OCI-LY7 (cell line): ENCODE results near the gene IGLL5. TPM values are rescaled to one million over a fixed set of nuclear protein-coding genes. Genes with fewer than 3 reads are reported as not detected.

Experiments
- BruUV-seq: library from RNA; stranded (reverse); fragments of 400-500 nt; replicated peaks from 2 replicates; lab custom pipeline; 2021; lab: Mats Ljungman, UMichigan
- CTCF ChIA-PET: fragments of 300-600 bp; sonication (Branson Sonifier 250); formaldehyde crosslinking; loops from one replicate; lab custom pipeline; 2022; ENCODE audit warnings: antibody characterized with exemption; ENCODE audit not compliant: unreplicated experiment; lab: Charles Lee
- POLR2A ChIA-PET: fragments of 300-600 bp; sonication (Branson Sonifier 250); formaldehyde crosslinking; loops from one replicate; lab custom pipeline; 2022; ENCODE audit warnings: antibody characterized with exemption; lab: Charles Lee
- DNase-seq: peaks from one replicate; pipeline ENCODE4 v3.0.0-alpha.2; 2015; ENCODE audit warnings: low spot score
- H2AFZ ChIP-seq: fragments of 200-600 bp; sonication (generic), shearing (Covaris generic); 2 replicates; pipeline ENCODE4 v1.6.1; 2014; ENCODE audit warnings: mild to moderate bottlenecking, antibody characterized with exemption, low read length, moderate library complexity
- H3K27ac ChIP-seq: fragments of 200-600 bp; sonication (generic); 2 replicates; pipeline ENCODE4 v1.5.1; 2014; ENCODE audit warnings: mixed run types, low read depth, mild to moderate bottlenecking, moderate library complexity, low read length, inconsistent platforms; ENCODE audit not compliant: poor library complexity, severe bottlenecking
- H3K36me3 ChIP-seq: fragments of 200-600 bp; sonication (generic); 2 replicates; pipeline ENCODE4 v1.6.1; 2014; ENCODE audit warnings: mild to moderate bottlenecking, antibody characterized with exemption, low read length, moderate library complexity, mixed read lengths; ENCODE audit not compliant: insufficient read depth
- H3K4me1 ChIP-seq: fragments of 200-600 bp; sonication (generic); 2 replicates; pipeline ENCODE4 v1.5.1; 2014; ENCODE audit warnings: mild to moderate bottlenecking, low read length; ENCODE audit not compliant: insufficient read depth, poor library complexity, severe bottlenecking
- H3K4me2 ChIP-seq: fragments of 200-600 bp; sonication (generic); 2 replicates; pipeline ENCODE4 v1.6.1; 2014; ENCODE audit warnings: mild to moderate bottlenecking, low read length
- H3K4me3 ChIP-seq: fragments of 200-600 bp; sonication (generic); 2 replicates; pipeline ENCODE4 v1.5.1; 2014; ENCODE audit warnings: mild to moderate bottlenecking, low read depth, low read length; ENCODE audit not compliant: poor library complexity, severe bottlenecking
- H3K79me2 ChIP-seq: fragments of 200-600 bp; sonication (generic); 2 replicates; pipeline ENCODE4 v1.6.1; 2016; ENCODE audit warnings: low read depth, mild to moderate bottlenecking, low read length, moderate library complexity, mixed read lengths; ENCODE audit not compliant: insufficient read depth
- H3K9me2 ChIP-seq: fragments of 200-600 bp; sonication (generic); 2 replicates; pipeline ENCODE4 v1.6.1; 2016; ENCODE audit warnings: mild to moderate bottlenecking, low read length, mixed read lengths; ENCODE audit not compliant: insufficient read depth
- H3K9me3 ChIP-seq: fragments of 200-600 bp; sonication (generic); 2 replicates; pipeline ENCODE4 v1.6.1; 2014; ENCODE audit warnings: mild to moderate bottlenecking, mixed run types, low read length, mixed read lengths
- H4K20me1 ChIP-seq: fragments of 200-600 bp; sonication (generic); 2 replicates; pipeline ENCODE4 v1.6.1; 2014; ENCODE audit warnings: mild to moderate bottlenecking, antibody characterized with exemption, low read length, moderate library complexity, mixed read lengths; ENCODE audit not compliant: insufficient read depth
- CTCF ChIP-seq: fragments of 200-600 bp; sonication (generic); conservative IDR thresholded peaks from 2 replicates; pipeline ENCODE4 v1.5.1; 2014; ENCODE audit warnings: mild to moderate bottlenecking, antibody characterized with exemption, low read length, moderate library complexity, mixed read lengths
- EZH2phosphoT487 ChIP-seq: fragments of 200-600 bp; sonication (generic); IDR thresholded peaks from 2 replicates; pipeline ENCODE4 v1.6.1; 2018; ENCODE audit warnings: low read depth, borderline replicate concordance, mild to moderate bottlenecking, mixed run types, antibody characterized with exemption, low read length, moderate library complexity, mixed read lengths
- intact Hi-C: fragments of 100-400 bp; cut with micrococcal nuclease; formaldehyde crosslinking; loops from one replicate; pipeline ENCODE4 v1.10.0; 2022; ENCODE audit not compliant: unreplicated experiment
- total RNA-seq, 2 experiments: library from RNA; depleted of rRNA in 1 of 2; stranded (reverse); fragments of >200 nt in 1 of 2; shearing (Covaris generic) in 1 of 2; gene quantifications; 2 replicates each; pipeline ENCODE4 v1.2.3, GENCODE V29; 2014 to 2022

Gene IGLL5
- total RNA-seq, 2 experiments from 2014 or later: 219 to 364 TPM

DNA sequence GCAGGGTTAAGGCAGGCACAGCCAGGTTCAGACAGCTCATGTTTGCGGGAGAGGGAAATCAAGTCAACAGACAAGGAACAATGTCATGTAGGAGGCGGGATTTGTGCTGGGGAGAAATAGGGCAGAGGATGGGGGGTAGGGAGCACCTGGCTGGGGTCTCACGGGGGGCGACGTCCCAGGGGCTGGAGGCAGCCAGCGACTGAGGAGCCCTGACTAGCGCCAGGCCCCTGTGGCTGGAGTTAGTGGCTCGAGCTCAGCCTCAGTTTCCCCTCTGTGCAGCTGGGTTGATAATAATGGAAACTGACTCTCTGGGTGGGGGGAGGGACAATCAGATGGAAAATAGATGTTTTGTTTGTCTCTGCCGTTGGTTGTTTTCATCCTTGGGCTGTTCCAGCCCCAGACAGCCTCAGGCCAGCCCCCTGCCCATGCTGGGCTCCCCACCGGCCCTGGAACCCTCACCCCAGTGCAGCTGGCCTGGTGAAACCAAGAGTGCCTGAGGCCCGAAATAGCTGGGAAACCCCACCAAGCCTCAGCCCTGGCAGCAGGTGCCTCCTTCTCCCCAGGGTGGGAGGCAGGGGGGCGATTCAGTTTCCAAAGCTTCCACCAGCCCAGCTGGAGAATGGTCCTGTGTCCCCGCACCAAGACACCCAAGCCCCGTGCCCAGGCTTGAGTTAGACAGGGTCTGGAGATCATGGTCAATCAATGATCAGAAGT is 44.1 kb downstream of the IGLL5 start:
- Histone ChIP-seq H3K79me2 (no peaks in the 10 kb centered on the region), H3K36me3 (no peaks in the 10 kb centered on the region), H4K20me1 (no peaks in the 10 kb centered on the region), H3K9me2 (no peaks in the 10 kb centered on the region), H3K27ac (peak overlapping the region; percentile 91), H3K4me2 (peak overlapping the region; percentile 68), H3K4me3 (peak overlapping the region; percentile 16), H3K9me3 (no peaks in the 10 kb centered on the region), H3K4me1 (peaks cover 98% of the 10 kb centered on the region), H2AFZ (no peak overlapping the region)
- BruUV-seq: no TSS peak
- TF ChIP-seq CTCF (no peak), EZH2phosphoT487 (no peak)
- ChIA-PET POLR2A (interaction anchor here (0.6 to 17.9 kb wide), 10 partner anchors 7 to 767 kb away, joined by 3 to 308 read pairs (median 8); partner anchors contain the start of gene IGLL5), CTCF (interaction anchor here (0.6 to 4.1 kb wide), 11 partner anchors 11 to 265 kb away, joined by 3 to 28 read pairs (median 3); no protein-coding TSS in a partner anchor)
- intact Hi-C loops: loop anchor here (1.0 to 10.0 kb wide), 7 partner anchors 11 to 887 kb away; partner anchors contain the start of genes VPREB3 and ZNF70
- DNase-seq: peak; percentile 90

GRCh38 chr22:22932512-22932941 is 44.9 kb downstream of the IGLL5 start:
- POLR2A ChIA-PET: interaction anchor here (1.0 to 17.9 kb wide), 6 partner anchors 10 to 66 kb away, joined by 3 to 308 read pairs (median 30); partner anchors contain the start of gene IGLL5
- peak overlapping the region; percentile 91 for H3K27ac ChIP-seq

More at GRCh38 chr22:22932512-22932941, 44.9 kb downstream of the IGLL5 start:
- Histone ChIP-seq H4K20me1 (no peaks in the 10 kb centered on the region), H3K79me2 (no peaks in the 10 kb centered on the region), H3K9me3 (no peaks in the 10 kb centered on the region), H3K4me2 (peak overlapping the region; percentile 68), H3K36me3 (no peaks in the 10 kb centered on the region), H2AFZ (no peak overlapping the region), H3K4me3 (peak overlapping the region; percentile 16), H3K9me2 (no peaks in the 10 kb centered on the region), H3K4me1 (peaks cover 98% of the 10 kb centered on the region)
- CTCF ChIA-PET: interaction anchor here (0.6 to 4.1 kb wide), 6 partner anchors 10 to 83 kb away, joined by 3 to 28 read pairs (median 4); no protein-coding TSS in a partner anchor
- TF ChIP-seq EZH2phosphoT487: no peak
- no peak for TF ChIP-seq CTCF
- peak; percentile 47 for DNase-seq
- intact Hi-C loops: loop anchor here (1.0 to 10.0 kb wide), 5 partner anchors 10 to 888 kb away; partner anchors contain the start of genes VPREB3 and ZNF70
- no TSS peak for BruUV-seq
